HG02623 (cell line): ENCODE results near the gene SDK2.

ENCODE experiments used
- ATAC-seq: cut with Tn5 transposase; IDR thresholded peaks from one replicate; pipeline ENCODE4 v1.9.1; 2021; ENCODE audit warnings: moderate library complexity; ENCODE audit not compliant: unreplicated experiment

The SDK2 gene

DNA sequence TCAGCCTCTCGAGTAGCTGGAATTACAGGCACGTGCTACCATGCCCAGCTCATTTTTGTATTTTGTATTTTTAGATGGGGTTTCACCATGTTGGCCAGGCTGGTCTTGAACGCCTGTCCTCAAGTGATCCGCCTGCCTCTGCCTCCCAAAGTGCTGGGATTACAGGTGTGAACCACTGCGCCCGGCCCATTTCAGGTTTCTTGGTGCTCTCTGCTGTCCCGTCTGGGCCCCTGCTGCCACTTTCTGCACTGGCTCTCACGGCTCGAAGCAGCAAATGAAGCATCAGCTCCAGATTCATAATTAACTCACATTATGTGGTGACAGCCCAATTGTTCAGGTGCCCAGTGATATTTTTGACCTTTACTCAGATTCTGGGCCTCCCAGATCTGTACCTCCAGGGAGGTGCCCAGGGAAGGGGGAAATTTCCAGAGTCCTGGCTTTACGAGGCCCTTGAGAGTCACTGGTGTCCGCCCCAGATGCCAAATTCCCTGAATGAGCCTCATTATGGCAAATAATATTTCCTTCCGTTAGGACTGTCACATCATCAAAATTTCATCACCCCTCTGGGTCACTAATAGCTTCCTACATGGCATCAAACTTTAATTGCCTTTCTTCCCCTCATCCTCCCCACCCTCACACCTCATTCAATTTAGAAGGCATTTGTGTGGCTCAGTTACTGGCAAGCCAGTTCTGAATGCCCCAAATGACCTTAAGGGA, 9.0 kb downstream of the SDK2 start:
- ATAC-seq, result no peak

DNA sequence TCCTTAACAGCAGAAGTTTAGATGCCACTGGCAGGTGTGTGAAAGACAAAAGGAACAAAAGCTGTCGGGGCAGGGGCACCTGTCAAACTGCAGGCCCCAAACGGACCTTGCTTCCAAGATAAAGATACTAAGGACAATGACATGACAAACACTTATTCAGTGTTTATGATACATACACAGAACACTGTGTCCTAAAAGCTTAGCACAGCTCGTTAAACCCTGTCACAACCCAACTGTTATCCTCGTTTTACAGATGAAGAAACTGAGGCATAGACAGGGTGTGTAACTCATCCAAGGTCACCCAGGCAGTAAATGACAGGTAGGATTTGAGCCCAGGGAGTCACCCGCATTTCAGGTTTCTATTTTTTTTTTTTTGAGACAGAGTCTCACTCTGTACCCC, 9.6 kb downstream of the SDK2 start:
- ATAC-seq, result no peak

DNA sequence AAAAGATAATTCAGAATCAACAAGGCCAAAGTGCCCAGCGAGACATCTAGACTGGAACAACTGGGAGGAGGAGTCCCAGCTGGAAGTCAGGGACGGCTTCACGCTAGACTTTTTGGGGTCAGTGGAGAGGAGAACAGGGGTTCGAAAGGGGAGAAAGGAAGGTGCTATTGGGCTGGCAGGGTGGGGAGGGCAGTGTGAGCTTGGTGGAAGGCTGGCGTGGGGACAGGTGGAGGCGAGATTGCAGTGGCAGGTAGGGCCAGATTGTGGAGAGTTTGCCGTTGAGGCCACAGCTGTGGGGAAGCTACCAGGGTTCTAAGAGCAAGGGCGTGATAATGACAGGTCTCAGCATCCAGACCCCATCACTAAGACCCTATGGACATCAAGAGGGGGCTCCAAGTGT, 10.5 kb downstream of the SDK2 start:
- ATAC-seq, result no peak

DNA sequence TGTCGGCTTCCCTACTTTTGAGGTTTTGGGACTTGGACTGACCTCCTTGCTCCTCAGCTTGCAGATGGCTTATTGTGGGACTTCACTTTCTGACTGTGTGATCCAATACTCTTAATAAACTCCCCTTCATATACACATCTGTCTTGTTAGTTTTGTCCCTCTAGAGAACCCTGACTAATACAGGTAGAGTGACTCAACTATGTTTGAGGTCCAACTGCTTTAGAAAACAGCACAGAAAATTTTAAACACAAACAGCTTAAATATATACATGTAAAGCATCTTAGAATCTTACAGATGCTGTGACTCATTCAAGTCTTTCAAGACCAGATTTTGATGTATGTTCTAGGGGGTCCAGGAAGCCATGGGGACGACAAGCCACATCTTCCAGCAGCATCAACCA, 11.7 kb downstream of the SDK2 start:
- no peak for ATAC-seq

DNA sequence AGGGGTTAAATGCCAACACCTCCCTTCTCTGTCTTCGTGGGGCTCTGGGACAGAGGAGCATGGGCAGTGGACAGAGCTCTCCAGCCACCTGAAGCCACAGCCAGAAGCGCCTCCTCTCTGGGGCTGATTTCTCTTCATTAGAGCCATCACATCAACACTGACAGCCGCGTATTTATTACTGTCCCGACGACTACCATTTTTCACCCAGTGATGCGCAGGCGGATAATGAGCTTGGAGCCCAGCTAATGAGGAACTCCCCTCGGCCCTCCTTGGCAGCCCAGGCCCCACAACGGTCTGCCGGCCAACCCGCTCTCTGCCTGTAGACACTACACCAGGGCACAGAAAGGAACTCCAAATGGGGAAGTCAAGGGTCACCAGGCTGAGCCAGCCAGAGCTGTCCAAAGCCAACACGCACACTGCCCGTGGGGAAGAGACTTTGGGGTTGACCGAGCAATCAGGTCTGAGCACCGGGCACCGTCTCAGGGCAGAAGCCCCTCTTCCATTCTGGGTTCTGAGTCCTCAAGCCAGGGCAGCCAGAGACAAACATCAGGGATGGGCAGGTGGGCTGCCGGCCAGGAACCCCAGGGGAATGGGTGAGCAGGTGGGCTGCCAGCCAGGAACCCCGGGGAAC, 13.2 kb downstream of the SDK2 start:
- no peak for ATAC-seq

- ATAC-seq, result no peak
Measured at GRCh38 chr17:73630531-73630930, 13.7 kb downstream of the SDK2 start.

GRCh38 chr17:73628642-73629552, 15.3 kb downstream of the SDK2 start:
- ATAC-seq, result no peak

- ATAC-seq, result no peak
Measured at GRCh38 chr17:73625991-73626673, 18.1 kb downstream of the SDK2 start.

DNA sequence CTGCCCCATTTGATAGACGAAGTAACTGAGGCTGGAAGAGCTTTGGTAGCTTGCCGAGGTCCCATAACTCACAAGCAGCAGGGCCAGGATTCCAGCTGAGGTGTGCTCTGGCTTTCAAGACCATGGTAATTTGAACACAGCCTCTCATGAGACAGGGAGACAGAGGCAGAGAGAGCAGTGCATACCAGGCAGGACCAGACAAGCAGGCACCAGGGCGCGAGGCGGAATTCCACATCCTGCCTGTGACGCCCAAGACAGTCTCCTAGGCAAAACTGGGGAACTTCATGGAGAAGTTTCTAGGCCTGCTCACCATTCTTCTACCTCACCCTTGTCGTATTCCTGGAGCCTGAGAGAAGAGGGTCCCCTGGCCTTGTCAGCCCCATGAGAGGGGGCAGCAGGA, 19.2 kb downstream of the SDK2 start:
- no peak for ATAC-seq

DNA sequence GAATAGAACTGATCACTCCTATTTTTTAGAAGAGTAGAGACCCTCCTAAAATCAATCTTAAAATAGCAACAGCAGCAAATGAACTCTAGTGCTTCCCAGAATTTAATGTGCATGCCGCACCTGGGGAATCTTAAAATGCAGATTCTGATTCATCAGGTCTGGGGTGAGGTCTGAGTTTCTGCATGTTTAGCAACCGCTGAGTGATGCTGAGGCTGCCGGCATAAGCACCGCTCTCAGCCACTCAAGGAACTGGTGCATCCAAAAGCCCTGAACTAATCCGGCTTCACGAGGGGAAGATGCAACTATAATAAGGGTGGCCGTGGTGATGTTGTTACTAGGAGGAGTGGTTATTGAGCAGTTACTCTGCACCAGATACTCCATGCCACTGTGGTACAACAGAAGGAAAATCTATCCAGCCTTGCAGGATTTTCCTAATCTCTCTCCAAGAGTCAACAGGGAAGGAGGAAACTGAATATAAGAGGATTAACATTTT, 19.7 kb downstream of the SDK2 start:
- no peak for ATAC-seq

DNA sequence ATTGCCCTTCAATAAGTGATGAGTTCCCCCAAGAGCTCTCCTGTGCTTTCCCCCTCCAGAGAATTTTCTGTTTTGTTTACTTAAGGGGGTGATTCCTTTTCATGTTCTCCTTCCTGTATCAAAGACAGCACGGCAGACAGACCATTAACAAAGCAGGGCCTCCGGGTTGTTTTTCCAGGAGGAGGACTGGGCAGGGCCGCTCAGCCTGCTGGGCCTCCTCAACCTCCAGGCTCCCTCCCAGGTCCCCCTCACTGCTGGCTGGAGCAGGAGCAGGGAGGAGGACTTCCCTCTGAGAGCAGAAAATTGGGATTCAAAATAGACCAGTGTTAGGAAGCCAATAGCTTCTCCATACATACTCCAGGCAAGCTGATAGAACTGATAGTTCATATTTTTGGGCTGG, 20.4 kb downstream of the SDK2 start:
- no peak for ATAC-seq

GRCh38 chr17:73623247-73623646, 21.0 kb downstream of the SDK2 start:
- no peak for ATAC-seq

DNA sequence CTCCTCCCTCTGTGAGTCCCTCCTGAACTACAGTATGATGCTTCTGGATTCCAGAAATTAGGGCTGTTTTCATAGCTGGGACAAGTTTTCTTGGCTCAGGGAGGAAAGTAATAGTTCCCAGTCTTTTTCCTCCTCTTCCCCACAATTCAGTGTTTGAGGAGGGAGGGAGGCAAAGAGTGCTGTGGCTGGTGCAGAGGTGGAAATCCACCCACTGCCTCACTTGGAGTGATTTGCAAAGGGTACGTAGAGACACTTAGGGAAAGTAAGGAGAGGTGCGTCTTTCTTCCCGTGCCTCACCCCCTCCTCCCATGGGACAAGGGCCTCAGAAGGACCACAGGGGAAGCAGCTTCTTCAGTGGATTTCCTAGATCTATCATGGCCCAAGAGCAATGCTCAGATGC, 21.9 kb downstream of the SDK2 start:
- ATAC-seq, result no peak

- no peak for ATAC-seq
Measured at GRCh38 chr17:73621685-73622084, 22.6 kb downstream of the SDK2 start.

DNA sequence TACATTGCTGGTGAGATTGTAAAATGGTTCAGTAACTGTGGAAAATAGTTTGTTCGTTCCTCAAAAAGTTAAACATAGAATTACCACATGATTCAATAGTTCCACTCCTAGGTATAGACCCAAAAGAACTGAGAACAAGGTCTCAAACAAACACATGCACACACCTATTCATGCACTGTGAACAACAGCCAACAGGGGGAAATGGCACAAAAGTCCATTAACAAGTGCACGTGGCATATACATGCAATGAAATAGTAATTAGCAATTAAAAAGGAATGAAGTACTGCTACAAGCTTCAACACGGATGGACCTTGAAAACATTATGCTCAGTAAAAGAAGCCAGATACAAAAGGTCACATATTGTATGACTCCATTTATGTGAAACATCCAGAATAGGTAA, 23.8 kb downstream of the SDK2 start:
- no peak for ATAC-seq

DNA sequence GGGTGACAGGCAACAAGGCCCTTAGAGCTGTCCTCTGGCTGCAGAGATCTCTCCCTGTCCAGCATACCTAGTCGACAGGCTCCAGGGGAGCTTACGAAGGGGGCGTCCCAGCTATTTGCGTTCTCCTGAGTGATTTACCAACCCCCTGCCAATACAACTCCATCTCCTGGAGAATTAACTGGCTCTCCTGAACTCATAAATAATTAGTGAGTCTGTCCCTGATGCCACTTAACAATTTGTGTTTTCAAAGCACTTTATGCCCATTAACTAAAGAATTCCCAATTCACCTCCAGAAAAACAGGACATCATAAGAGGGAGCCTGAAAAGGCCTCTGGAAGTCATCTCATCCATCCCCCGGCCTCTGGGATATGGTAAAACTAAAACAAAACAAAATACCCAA, 26.7 kb downstream of the SDK2 start:
- no peak for ATAC-seq

- ATAC-seq, result no peak
Measured at GRCh38 chr17:73616873-73617404, 27.3 kb downstream of the SDK2 start.

- ATAC-seq, result no peak
Measured at GRCh38 chr17:73616120-73616872, 27.9 kb downstream of the SDK2 start.

DNA sequence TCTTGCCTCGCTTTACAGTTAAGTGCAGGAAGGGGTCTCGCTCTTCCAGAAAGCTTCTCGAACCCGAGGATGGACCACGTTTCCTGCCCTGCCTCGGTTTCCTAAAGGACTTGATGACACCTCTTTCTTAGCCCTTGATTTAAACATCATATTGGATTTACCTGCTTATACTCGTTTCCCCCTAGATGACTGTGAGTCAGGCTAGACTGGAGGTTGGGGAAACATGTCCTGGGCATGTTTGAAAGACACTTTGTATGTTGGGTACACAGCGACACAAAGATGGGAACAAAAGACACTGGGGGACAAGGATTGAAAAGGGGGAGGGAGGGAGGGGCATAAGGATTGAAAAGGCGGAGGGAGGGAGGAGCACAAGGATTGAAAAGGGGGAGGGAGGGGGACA, 30.0 kb downstream of the SDK2 start:
- no peak for ATAC-seq
